ENCODE data around the gene PSMC6.
A peak's percentile ranks its signal among the peaks of the same experiment; 100 is the strongest.

PSMC6 gene

GRCh38 chr14:52706724-52707706 lies at the start of gene PSMC6:
Gene PSMC6, plus strand, starts transcription at chr14:52707200. Its CDS starts 20 bp downstream, at chr14:52707220.
- peak; percentile 94 to 95 for DNase-seq

GRCh38 chr14:52660325-52660724 lies 46.7 kb upstream of the PSMC6 start:
- no peak for DNase-seq

- DNase-seq, result no peak
Measured at GRCh38 chr14:52660832-52661231, 46.2 kb upstream of the PSMC6 start.

GRCh38 chr14:52661314-52661713 lies 45.7 kb upstream of the PSMC6 start:
- no peak for DNase-seq

GRCh38 chr14:52663850-52664249 lies 43.1 kb upstream of the PSMC6 start:
- no peak for DNase-seq

- peak; percentile 9 to 18 for DNase-seq
Measured at GRCh38 chr14:52678591-52678990, 28.4 kb upstream of the PSMC6 start.

- no peak for DNase-seq
Measured at GRCh38 chr14:52683985-52684520, 22.9 kb upstream of the PSMC6 start.

- no peak for DNase-seq
Measured at GRCh38 chr14:52686176-52686575, 20.8 kb upstream of the PSMC6 start.

- DNase-seq, result peak in 1 of 2 experiments; percentile 18
Measured at GRCh38 chr14:52690983-52691760, 15.8 kb upstream of the PSMC6 start.

- DNase-seq, result peak; percentile 14 to 56
Measured at GRCh38 chr14:52692248-52692962, 14.6 kb upstream of the PSMC6 start.

- DNase-seq, result no peak
Measured at GRCh38 chr14:52693036-52693435, 14.0 kb upstream of the PSMC6 start.

- DNase-seq, result no peak
Measured at GRCh38 chr14:52693532-52693931, 13.5 kb upstream of the PSMC6 start.

GRCh38 chr14:52694761-52695480 lies 12.1 kb upstream of the PSMC6 start:
- DNase-seq, result peak; percentile 50 to 59

GRCh38 chr14:52695481-52696091 lies 11.4 kb upstream of the PSMC6 start, which contains the start of gene ERO1A:
Gene ERO1A, minus strand, starts transcription at chr14:52695558. Its CDS starts 77 bp downstream, at chr14:52695481.
- peak; percentile 71 to 84 for DNase-seq

GRCh38 chr14:52700701-52701172 lies 6.3 kb upstream of the PSMC6 start:
- no peak for DNase-seq

GRCh38 chr14:52701223-52701622 lies 5.8 kb upstream of the PSMC6 start:
- no peak for DNase-seq

- no peak for DNase-seq
Measured at GRCh38 chr14:52703225-52703624, 3.8 kb upstream of the PSMC6 start.

GRCh38 chr14:52703664-52704063 lies 3.3 kb upstream of the PSMC6 start:
- no peak for DNase-seq

- peak in 1 of 2 experiments; percentile 46 for DNase-seq
Measured at GRCh38 chr14:52706286-52706685, 714 bp upstream of the PSMC6 start.

- no peak for DNase-seq
Measured at GRCh38 chr14:52711666-52712065, 4.7 kb downstream of the PSMC6 start.

- DNase-seq, result no peak
Measured at GRCh38 chr14:52716155-52716554, 9.2 kb downstream of the PSMC6 start.

All from NCI-H524 (cell line).